ENCODE measurements around the gene MPHOSPH10. TPM values are rescaled to one million over a fixed set of nuclear protein-coding genes. Genes with fewer than 3 reads are reported as not detected.
A peak's percentile ranks its signal among the peaks of the same experiment; 100 is the strongest.
"Not testable (repeated sequence)": the region's sequence is repeated elsewhere in the genome, so short reads cannot be mapped to it uniquely, and the experiment has no call there.

Gene MPHOSPH10, protein sequence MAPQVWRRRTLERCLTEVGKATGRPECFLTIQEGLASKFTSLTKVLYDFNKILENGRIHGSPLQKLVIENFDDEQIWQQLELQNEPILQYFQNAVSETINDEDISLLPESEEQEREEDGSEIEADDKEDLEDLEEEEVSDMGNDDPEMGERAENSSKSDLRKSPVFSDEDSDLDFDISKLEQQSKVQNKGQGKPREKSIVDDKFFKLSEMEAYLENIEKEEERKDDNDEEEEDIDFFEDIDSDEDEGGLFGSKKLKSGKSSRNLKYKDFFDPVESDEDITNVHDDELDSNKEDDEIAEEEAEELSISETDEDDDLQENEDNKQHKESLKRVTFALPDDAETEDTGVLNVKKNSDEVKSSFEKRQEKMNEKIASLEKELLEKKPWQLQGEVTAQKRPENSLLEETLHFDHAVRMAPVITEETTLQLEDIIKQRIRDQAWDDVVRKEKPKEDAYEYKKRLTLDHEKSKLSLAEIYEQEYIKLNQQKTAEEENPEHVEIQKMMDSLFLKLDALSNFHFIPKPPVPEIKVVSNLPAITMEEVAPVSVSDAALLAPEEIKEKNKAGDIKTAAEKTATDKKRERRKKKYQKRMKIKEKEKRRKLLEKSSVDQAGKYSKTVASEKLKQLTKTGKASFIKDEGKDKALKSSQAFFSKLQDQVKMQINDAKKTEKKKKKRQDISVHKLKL
- total RNA-seq = 27.9 TPM
- long read RNA-seq, transcript MPHOSPH10-201 (11 exons, 2,484 nt) = major isoform, 30 of 36 reads
- long read RNA-seq, partial matches to known transcripts = 3 of 36 reads
- long read RNA-seq, other reads (novel, unspliced or antisense) = 2 of 36 reads

DNA sequence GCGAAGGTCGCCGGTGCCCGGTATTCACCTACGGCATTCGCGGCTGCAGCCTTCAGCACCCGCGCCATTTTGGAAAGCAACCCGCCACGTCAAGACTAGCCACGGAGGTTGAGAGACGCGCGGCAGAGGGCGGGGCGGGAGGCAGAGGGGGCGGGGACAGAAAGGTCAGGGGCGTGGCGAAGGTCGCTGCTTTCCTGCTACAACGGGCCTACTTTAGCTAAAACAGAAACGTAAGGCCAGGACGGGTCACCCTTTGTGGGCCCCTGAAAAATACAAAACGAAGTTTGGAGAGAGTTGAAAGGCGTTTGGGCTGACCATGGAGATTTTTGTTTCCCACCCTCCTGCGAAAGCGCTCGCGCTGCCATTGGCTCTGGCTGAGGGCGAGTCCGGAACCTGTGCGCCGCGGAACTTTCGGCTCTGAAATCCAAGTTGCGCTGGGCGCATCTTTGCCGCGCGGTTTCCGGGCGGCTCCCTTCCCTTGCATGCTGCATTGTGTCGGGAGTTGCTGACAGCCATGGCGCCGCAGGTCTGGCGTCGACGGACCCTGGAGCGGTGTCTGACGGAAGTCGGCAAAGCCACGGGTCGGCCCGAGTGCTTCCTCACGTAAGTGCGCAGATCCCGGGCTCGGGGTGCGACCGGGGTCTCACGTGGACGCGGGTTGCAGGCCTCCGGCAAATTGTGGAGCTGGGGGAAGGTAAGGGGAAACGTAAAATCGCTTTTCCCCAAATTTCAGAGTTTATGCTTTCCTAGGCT, at the start of gene MPHOSPH10, which contains the start of gene MCEE:
MPHOSPH10 (plus strand) TSS at position 483 of the 753 bp plus-strand sequence; CDS start at position 515, 32 bp downstream.
MCEE (minus strand) TSS at position 78 of the 753 bp plus-strand sequence; CDS start at position 68, 10 bp downstream.
- H3K4me1 ChIP-seq = peaks cover 20% of the 10 kb centered on the region
- H3K27ac ChIP-seq = peak within 1 kb of the TSS; percentile 95
- TF ChIP-seq, protein P1, sequence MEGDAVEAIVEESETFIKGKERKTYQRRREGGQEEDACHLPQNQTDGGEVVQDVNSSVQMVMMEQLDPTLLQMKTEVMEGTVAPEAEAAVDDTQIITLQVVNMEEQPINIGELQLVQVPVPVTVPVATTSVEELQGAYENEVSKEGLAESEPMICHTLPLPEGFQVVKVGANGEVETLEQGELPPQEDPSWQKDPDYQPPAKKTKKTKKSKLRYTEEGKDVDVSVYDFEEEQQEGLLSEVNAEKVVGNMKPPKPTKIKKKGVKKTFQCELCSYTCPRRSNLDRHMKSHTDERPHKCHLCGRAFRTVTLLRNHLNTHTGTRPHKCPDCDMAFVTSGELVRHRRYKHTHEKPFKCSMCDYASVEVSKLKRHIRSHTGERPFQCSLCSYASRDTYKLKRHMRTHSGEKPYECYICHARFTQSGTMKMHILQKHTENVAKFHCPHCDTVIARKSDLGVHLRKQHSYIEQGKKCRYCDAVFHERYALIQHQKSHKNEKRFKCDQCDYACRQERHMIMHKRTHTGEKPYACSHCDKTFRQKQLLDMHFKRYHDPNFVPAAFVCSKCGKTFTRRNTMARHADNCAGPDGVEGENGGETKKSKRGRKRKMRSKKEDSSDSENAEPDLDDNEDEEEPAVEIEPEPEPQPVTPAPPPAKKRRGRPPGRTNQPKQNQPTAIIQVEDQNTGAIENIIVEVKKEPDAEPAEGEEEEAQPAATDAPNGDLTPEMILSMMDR (IDR thresholded peaks at IDR 0.05) = no peak
- peaks cover 22% of the 10 kb centered on the region for H3K36me3 ChIP-seq
- peak within 1 kb of the TSS; percentile 86 for H3K4me3 ChIP-seq
- DNase-seq (peak; percentile 95), ATAC-seq (peak; percentile 98)
- H3K27me3 ChIP-seq = no peaks in the 10 kb centered on the region
- intact Hi-C loops (cut with DNase I) = no loop called here
- no peaks in the 10 kb centered on the region for H3K9me3 ChIP-seq

DNA sequence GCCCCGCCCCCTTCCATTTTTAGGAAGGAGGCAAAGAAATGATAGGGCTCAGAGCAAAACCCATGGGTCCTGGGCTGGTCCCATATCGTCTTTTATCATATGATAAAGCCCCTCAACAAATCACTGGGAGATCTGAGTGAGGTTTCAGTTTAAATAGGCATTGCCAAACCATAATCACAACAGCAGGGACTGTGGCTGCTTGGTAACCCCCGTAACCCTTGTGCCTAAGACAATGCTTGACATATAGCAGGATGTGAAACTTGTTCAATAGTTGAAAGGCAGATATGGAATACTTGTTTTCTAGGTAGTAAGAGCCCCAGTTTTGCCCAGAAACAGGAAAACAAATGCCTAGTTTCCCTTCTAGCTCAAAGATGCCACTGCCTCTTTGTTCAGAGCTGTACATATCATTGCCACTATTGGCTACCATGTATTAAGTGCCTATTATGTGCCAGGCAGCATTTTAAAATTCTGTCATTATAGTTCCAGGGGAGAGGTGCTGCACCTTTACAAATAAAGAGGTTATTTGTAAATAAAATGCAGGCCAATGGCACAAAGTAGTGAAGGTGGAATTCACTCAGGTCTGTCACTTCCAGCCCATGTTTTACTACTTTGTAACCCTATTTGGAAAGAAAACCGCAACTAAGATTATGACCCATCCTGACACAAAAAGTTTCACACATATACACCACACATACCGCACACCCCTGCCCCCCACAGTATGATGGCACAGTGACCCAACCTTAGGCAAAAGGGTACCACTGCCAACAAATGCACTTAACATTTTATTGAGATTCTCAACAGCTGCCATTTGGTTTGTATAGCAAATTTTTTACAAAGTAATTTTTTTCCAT, 47.8 kb upstream of the MPHOSPH10 start:
- intact Hi-C loops (cut with DNase I) = no loop called here
- DNase-seq (no peak), ATAC-seq (no peak)
- peaks cover 15% of the 10 kb centered on the region for H3K36me3 ChIP-seq
- TF ChIP-seq, protein P1 (IDR thresholded peaks at IDR 0.05) = no peak
- H3K4me1 ChIP-seq = peaks cover 4% of the 10 kb centered on the region
- no peak overlapping the region for H3K4me3 ChIP-seq
- no peaks in the 10 kb centered on the region for H3K27me3 ChIP-seq
- H3K27ac ChIP-seq = no peak overlapping the region
- H3K9me3 ChIP-seq = no peaks in the 10 kb centered on the region

DNA sequence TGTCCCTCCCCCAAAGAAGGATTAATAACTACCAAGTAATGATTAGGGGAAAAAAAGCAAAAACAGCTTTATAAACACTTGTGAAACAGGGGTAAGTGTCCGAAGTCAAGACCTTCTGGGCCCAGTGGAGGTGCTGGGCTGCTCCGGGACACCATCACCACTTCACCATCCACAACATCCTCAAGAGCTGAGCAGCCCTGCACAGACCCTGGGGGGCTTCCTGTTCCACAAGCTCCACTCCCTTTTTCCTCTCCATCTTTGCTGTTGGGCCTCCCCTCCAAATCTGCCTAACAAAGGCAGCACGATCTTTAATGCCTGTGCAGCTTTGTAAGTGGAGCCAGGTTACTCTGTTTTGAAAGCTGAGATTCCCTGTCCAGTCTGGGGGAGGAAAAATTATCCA, 47.1 kb upstream of the MPHOSPH10 start:
- H3K27ac ChIP-seq; H3K9me3 ChIP-seq; H3K27me3 ChIP-seq; H3K36me3 ChIP-seq; ATAC-seq; H3K4me3 ChIP-seq; H3K4me1 ChIP-seq; intact Hi-C loops (cut with DNase I); DNase-seq: not testable (repeated sequence)

DNA sequence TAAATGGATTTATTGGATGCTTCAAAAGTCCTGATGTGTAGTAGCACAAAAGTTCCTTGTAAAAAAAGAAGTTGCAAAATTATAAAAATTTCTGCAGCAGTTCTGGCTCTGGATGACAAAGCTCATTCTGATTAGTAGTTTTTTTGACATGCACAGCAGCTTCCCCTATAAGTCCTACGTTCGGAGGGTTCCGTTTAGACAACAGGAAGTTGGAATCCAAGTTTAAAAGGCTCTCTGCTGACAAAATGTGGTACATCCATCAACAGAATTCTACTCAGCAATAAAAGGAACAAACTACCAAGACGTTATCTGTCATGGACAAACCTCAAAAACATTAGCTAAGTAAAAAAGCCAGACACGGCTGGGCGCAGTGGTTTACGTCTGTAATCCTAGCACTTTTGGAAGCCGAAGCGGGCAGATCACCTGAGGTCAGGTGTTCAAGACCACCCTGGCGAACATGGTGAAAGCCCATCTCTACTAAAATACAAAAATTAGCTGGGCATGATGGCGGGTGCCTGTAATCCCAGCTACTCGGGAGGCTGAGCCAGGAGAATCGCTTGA, 46.6 kb upstream of the MPHOSPH10 start:
- H3K4me1 ChIP-seq; H3K36me3 ChIP-seq; H3K9me3 ChIP-seq; H3K27ac ChIP-seq; intact Hi-C loops (cut with DNase I); H3K27me3 ChIP-seq; DNase-seq; H3K4me3 ChIP-seq: not testable (repeated sequence)
- peak; percentile 67 for ATAC-seq

DNA sequence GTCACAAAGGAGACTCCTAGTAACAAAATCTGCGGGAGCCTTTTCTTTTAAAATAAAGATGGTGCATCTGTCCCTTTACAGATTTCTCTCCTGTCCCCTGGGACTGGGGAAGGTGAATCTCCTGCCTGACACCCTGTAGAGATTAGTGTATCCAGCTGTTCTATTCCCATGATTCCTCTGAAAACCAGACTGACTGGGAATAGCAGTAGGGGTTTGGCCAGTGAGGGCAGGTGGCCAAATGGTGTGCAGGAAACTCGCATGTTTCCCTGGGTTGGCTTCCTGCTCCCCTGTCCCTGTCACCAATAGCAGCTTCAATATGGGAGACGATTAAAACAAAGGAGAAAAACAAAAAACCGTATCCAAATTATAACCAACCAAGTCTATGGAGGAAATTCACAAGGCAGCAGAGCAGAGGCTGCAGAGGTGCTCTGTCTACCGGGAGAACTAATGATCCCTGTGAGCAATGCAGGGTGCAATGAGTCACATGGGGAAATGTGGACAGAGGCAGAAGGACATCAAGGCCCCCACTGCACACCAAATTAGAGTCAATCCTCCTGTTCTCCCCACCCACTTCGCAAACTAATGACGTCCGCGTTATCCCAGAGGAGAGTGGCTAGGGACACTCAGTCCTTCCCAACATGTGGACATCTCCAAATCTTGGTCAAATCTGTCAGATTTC, 45.0 kb upstream of the MPHOSPH10 start:
- H3K27ac ChIP-seq; H3K27me3 ChIP-seq; ATAC-seq; H3K9me3 ChIP-seq; H3K36me3 ChIP-seq; H3K4me1 ChIP-seq; H3K4me3 ChIP-seq; DNase-seq; intact Hi-C loops (cut with DNase I): not testable (repeated sequence)

DNA sequence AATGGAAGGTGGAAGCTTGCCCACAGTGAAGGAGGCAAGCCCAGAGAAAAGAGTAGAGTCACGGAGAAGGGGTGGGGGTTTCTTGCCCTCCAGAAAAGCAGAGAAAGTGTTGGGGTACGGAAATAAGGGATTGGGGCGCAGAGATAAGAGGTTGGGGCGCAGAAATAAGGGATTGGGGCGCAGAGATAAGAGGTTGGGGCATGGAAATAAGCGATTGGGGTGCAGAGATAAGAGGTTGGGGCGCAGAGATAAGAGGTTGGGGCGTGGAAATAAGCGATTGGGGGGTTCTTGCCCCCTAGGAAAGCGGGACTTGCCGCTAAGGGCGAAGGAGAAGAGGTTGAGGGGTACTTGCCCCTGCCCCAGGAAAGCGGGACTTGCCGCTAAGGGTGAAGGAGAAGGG, 41.0 kb upstream of the MPHOSPH10 start:
- H3K4me1 ChIP-seq; H3K9me3 ChIP-seq; H3K4me3 ChIP-seq; intact Hi-C loops (cut with DNase I); H3K27ac ChIP-seq; H3K36me3 ChIP-seq; ATAC-seq; H3K27me3 ChIP-seq; DNase-seq: not testable (repeated sequence)

DNA sequence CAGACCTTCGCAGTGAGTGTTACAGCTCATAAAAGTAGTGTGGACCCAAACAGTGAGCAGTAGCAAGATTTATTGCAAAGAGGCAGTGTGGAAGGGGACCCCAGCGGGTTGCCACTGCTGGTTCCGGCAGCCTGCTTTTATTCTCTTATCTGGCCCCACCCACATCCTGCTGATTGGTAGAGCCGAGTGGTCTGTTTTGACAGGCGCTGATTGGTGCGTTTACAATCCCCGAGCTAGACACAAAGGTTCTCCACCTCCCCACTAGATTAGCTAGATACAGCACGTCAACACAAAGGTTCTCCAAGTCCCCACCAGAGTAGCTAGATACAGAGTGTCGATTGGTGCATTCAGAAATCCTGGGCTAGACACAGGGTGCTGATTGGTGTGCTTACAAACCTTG, 38.6 kb upstream of the MPHOSPH10 start:
- H3K27me3 ChIP-seq; H3K27ac ChIP-seq; H3K4me3 ChIP-seq; H3K9me3 ChIP-seq; H3K36me3 ChIP-seq; intact Hi-C loops (cut with DNase I); DNase-seq; H3K4me1 ChIP-seq; ATAC-seq: not testable (repeated sequence)

DNA sequence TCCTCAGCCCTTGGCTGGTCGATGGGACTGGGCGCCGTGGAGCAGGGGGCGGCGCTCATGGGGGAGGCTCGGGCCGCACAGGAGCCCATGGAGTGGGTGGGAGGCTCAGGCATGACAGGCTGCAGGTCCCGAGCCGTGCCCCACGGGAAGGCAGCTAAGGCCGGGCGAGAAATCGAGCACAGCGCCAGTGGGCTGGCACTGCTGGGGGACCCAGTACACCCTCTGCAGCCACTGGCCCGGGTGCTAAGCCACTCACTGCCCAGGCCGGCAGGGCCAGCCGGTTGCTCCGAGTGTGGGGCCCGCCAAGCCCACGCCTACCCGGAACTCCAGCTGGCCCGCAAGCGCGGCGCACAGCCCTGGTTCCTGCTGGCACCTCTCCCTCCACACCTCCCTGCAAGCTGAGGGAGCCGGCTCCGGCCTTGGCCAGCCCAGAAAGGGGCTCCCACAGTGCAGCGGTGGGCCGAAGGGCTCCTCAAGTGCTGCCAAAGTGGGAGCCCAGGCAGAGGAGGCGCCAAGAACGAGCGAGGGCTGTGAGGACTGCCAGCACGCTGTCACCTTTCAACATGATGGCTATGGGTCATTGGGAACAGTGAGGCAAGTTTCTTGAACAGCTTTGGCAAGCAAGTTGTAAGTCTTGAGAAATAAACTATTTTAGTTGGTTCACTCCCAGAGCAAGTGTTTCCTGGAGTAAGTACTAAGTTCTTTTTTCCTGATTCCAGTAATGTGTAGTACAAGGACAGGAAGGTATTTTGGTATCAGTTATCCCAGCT, 37.8 kb upstream of the MPHOSPH10 start:
- H3K9me3 ChIP-seq; ATAC-seq; intact Hi-C loops (cut with DNase I); H3K27me3 ChIP-seq; H3K4me1 ChIP-seq; H3K27ac ChIP-seq; H3K36me3 ChIP-seq; DNase-seq; H3K4me3 ChIP-seq: not testable (repeated sequence)
